GM12872 (cell line): ENCODE data around the gene ITM2B.

Experiments
- CTCF ChIP-seq: IDR thresholded peaks from 3 replicates; pipeline ENCODE4 v1.5.1; 2011; ENCODE audit warnings: low read depth, mild to moderate bottlenecking, low read length, moderate library complexity; ENCODE audit not compliant: insufficient read depth

The ITM2B gene

GRCh38 chr13:48281556-48281955, 48.5 kb downstream of the ITM2B start:
- TF ChIP-seq CTCF: no peak

- no peak for TF ChIP-seq CTCF
Observed at GRCh38 chr13:48291730-48292129, 58.7 kb downstream of the ITM2B start.

- TF ChIP-seq CTCF: no peak
Observed at GRCh38 chr13:48292650-48293049, 59.6 kb downstream of the ITM2B start.

GRCh38 chr13:48294653-48295052, 61.6 kb downstream of the ITM2B start:
- TF ChIP-seq CTCF: no peak

GRCh38 chr13:48295271-48295670, 62.3 kb downstream of the ITM2B start:
- no peak for TF ChIP-seq CTCF

GRCh38 chr13:48296528-48296927, 63.5 kb downstream of the ITM2B start:
- no peak for TF ChIP-seq CTCF

- TF ChIP-seq CTCF: no peak
Observed at GRCh38 chr13:48297131-48297786, 64.3 kb downstream of the ITM2B start.

- TF ChIP-seq CTCF: no peak
Observed at GRCh38 chr13:48299591-48299990, 66.6 kb downstream of the ITM2B start.
